Head of caudate nucleus (tissue), 42 donors: Measurements from ENCODE around the gene NRROS.
"Not testable (repeated sequence)": the region's sequence is repeated elsewhere in the genome, so short reads cannot be mapped to it uniquely, and the experiment has no call there.

ENCODE experiments used
- DNase-seq, 42 donors: peaks; one replicate each; pipeline versions ENCODE4 v3.0.0 to v3.0.0-alpha.2; 2020 to 2021; ENCODE audit warnings: mixed read lengths in 7 of 42
- intact Hi-C: fragments of 100-400 bp; cut with DNase I; formaldehyde crosslinking; loops from one replicate; pipeline ENCODE4 v1.15.0; 2022

The NRROS gene

DNA sequence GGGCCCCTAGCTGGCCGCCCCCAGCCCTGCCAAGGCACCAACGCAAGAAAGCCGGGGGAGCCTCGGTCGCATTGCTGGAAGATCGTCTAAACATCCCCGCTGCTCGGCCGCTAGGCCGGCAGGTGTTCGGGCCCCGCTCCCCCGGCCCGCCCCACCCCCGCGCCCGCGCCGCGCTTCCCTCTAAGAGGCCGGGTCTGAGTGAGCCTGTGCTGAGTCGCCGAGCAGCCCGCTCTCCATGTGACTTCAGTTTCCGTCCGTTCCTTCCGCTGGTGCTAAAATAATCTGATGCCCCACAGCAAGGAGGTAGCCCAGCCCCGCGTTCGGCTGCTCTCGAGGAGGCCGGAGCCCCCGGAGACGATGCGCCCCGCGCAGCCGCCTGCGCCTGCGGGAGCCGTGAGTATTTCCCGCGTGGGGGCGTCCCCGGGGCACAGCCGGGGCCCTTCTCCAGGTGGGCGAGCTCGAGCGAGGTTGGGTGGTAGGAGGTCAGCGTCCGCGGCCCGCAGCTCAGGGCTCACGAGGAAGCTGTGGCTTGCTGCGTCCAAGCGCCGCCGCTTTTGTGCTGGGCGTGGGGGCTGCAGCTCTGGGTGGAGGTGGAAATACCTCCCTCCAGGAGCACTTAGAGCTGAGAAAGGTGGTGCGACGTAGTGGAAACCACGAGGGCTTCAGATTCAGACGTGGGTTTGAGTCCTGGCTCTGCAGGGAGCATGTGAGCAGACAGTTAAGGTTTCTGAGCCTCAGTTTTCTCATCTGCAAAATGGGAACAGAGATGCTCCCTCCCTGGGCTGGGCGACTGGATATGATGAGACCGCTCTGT lies at the start of gene NRROS:
Gene NRROS, plus strand, starts transcription at position 212 of the 814 bp plus-strand sequence. CDS start 14,846 bp downstream, outside the sequence.
- intact Hi-C loops, result no loop called here
- peak in 41 of 42 donors; percentile 17 to 75 (median 56) for DNase-seq

DNA sequence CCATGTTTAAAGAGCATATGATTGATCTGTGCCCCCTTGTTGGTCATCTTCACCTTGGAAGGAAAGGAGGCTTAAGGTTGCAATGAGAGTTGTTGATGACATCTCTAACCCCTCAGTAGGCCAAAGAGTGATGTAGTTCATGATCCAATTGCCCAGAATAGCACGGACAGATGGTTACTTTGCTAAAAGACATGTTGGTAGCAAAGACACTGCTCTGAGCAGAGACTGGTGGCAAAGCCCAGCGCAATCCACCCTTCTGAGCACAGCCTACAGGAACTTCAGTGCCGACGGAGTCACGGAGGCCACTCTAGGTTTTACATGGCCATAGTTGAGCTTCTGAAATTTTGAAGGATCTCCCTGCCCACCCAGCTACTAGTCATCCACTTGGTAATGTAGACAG lies 49.2 kb upstream of the NRROS start:
- DNase-seq, result no peak
- intact Hi-C loops, result no loop called here

DNA sequence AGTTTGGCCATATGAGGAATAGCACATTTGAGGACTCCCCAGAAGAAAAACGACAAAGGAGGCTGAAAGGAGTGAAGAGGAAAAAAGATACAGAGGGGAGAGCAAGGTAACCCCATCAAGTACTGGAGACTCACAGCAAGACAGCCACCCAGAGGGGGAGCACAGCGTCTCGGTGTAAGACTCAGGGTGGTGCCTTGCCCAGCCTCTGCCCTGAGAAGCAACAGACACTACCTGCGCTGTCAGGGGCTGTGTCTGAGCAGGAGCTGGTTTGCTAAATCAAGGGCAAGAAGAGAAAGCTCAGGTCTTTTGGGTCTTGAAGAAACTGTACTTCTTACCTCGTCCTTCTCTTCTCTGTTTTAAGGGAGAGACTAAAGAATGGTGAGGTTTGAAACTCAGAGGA lies 43.1 kb upstream of the NRROS start:
- intact Hi-C loops, result no loop called here
- DNase-seq, result peak in 1 of 42 donors; percentile 15

DNA sequence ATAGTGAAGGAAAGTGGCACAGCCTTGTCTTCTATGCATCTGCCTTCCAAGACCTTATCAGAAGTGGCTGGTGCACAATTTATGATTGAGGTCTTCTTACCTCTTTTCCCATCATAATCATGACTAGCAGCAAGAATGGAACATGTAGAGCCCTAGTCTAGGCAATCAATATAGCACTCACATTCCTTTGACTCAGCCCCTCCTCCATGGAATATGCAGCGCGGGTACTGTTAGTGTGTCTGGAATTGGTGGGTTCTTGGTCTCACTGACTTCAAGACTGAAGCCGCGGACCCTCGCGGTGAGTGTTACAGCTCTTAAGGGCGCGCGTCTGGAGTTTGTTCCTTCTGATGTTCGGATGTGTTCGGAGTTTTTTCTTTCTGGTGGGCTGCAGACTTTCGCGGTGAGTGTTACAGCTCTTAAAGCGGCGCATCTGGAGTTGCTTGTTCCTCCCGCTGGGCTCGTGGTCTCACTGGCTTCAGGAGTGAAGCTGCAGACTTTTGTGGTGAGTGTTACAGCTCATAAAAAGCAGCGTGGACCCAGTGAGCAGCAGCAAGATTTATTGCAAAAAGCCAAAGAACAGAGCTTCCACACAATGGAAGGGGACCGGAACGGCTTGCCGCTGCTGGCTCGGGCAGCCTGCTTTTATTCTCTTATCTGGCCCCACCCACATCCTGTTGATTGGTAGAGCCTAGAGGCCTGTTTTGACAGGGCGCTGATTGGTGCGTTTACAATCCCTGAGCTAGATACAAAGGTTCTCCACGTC lies 41.3 kb upstream of the NRROS start:
- intact Hi-C loops, result not testable (repeated sequence)
- DNase-seq, result peak in 1 of 42 donors; percentile 9

DNA sequence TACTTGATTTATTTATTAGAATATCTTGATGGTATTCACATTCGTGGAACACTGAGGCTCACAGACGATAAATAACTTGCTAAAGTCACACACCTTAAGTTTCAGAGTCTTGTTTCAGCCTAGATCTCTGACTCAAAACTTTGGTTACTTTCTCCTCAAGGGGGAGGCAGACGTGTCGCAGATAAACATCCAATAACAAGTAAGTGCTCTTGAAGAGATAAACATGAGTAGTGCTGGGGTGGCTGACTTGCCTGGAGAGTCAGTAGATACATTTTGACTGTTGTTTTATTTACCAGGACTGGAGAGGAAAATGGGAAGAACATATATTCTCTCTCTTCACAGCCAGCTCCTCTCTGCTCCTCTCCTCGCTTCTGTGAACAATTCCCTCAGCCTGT lies 39.8 kb upstream of the NRROS start:
- intact Hi-C loops, result no loop called here

DNA sequence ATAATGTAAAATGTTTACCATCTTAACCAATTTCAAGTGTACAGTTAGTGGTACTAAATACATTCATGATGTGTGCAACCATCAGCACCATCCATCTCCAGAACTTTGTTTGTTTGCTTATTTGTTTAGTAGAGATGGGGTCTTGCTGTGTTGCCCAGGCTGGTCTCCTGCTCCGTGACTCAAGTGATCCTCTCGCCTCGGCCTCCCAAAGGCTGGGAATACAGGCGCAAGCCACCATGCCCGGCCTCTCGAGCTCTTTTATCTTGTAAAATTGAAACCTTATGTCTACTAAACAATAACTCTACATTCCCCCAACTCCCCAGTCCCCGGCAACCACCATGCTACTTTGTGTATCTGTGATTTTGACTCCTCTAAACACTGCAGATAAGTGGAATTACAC lies 39.1 kb upstream of the NRROS start:
- intact Hi-C loops, result no loop called here
- peak in 1 of 42 donors; percentile 14 for DNase-seq

More for the DNA sequence above, 39.8 kb upstream of the NRROS start:
- peak in 1 of 42 donors; percentile 8 for DNase-seq

DNA sequence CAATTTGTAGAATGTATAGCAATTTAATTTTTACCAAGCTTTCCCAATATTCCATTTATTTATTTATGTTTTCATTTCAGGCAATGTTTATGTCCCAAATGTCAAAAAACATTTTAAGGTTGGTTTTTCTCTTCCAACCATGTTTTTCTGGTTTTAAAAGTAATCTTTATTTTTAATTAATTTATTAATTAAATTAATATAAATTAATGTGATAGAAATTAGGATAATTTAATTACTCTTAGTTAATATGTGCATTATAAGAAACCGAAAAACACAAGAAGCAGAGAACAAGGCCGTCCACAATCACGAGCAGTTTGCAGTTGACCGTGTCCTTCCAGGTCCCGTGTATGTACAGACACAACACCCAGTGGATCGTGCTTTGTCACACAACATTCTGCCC lies 36.8 kb upstream of the NRROS start:
- DNase-seq, result peak in 1 of 42 donors; percentile 15
- intact Hi-C loops, result no loop called here

DNA sequence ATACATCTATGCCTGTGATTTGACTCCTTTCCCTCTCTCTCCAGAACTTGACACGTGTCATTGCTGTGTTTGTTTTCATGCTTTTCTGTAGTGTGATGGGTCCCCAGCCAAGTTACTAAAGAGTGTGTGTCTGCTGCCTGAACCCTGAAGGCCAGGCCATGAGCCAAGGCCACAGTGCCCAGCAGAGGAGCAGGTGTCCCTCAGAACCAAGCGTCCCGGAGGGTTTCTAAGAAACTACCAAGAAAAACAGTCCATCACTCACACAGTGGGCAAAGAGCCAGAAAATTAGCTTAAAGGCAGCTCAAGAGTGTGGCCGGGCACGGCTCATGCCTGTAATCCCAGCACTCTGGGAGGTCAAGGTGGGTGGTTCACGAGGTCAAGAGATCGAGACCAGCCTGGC lies 35.8 kb upstream of the NRROS start:
- intact Hi-C loops, result no loop called here
- DNase-seq, result peak in 1 of 42 donors; percentile 30

DNA sequence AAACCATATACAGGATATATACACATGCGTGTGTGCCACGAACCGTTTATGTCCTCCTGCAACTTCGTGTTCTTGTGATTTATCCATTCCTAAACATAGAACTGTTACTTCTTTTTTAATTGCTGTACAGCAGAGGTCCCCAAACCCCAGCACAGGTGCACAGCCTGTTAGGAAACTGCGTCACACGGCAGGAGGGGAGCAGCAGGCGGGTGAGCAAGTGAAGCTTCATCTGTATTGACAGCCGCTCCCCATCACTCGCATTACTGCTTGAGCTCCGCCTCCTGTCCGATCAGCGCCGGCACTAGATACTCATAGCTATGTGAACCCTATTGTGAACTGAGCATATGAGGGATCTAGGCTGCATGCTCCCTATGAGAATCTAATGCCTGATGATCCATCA lies 34.9 kb upstream of the NRROS start:
- intact Hi-C loops, result no loop called here
- DNase-seq, result peak; percentile 19 to 86 (median 53)

DNA sequence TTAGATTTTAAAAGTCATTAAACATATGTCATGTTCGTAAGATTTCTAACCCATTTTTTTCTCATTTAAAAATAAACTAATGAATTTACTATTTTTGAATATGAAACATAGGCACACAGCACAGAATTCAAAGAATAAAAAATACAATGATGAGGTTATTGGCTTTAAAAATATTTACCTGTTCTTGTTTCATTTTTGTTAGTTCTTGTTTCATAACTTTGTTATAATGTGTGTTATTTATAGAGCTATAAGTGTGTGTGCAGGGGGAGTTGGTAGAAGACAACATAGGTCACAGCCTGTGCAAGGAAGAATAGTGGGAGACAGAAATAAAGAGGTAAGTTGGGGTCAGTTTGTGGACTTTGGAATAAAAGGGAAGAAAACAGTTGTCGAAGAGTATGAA lies 30.8 kb upstream of the NRROS start:
- intact Hi-C loops, result no loop called here
- no peak for DNase-seq

DNA sequence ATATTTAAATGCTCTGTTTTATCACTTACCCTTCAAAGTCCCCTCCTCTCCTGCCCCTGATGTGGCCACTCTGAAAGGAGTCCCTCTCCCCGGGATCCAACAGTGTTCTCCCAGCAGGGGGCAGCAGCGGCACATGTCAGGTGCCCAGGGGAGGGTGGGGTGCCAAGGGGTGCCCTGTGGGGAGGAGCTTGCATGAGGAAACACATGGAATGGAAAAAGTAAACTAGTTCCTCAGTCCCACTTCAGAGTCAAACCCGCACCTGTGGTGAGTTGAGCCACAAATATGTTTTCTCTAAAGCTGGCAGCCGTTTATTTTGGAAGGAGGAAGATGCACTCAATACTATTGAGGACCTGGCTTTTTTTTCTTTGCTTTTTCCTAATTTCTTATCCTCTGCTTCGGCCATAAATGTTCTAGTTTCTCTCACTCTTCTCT lies 30.1 kb upstream of the NRROS start:
- intact Hi-C loops, result no loop called here
- DNase-seq, result peak; percentile 74 to 95 (median 89)

DNA sequence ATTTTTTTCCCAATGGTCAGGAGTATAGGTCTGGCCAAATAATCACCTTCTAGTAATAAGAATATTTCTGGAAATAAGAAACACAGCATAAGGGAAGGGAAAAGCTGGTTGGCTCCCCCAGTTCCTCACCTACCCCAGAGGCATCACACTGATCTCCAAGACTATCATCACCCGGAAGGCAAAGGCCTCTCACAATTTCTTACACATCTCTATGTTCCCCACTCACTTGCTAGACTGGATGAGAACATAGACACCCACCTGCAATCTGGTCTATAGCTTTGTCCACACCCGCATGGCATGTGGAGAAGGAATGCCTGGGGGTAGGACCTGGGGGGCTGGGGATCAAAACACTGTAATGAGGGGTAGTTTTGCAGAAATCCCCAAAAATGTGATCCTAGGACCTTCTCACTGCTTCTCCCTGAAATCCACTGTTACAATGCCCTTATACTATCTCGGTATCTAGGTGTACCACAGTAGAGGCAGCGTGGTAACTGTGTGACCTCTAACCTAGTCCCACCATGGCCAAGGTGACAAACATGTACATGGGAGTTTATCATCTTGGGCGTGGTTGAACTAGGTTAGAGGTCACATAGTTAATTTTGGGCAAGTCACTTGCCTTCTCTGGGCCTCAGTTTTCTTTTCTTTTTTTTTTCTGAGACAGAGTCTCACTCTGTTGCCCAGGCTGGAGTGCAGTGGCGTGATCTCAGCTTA lies 29.5 kb upstream of the NRROS start:
- intact Hi-C loops, result loop anchor here (5.0 kb wide), 1 partner anchor 77 kb away; no protein-coding TSS in a partner anchor
- DNase-seq, result peak in 1 of 42 donors; percentile 8

DNA sequence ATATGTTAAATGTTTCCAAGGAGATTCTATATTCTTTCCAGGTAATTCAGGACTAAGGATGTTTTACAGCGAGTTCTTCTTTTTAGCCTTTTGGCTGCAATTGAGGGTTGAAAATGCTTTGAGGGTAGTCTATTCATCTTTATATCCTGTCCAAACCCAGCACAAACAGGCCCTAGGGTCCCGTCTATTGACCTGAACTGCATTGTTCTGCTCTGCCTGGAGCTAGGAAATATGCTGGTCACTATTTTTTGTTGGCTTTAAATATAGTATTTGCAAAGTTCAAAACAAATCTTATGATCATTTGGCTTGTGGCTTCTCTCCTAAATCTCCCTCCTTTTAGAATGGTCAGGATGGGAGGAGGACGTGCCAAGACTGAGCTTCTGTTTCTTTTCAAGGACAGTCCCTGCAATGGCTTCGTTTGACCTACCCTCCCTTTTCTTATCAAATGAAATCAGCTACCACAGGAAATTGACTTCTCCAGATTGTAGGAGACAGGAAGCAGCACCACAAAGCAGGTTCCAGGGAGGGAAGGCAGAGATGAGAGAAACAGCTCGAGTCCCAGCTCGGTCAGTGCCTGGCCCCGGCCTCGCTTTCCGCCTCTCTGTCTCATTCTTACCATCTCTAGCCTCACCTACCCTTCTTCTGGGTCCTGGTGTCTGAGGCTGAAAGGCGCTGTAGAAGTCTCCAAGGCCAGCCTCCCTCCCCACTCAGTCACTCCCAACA lies 27.6 kb upstream of the NRROS start:
- intact Hi-C loops, result loop anchor here (5.0 kb wide), 1 partner anchor 75 kb away; no protein-coding TSS in a partner anchor
- peak in 1 of 42 donors; percentile 12 for DNase-seq

DNA sequence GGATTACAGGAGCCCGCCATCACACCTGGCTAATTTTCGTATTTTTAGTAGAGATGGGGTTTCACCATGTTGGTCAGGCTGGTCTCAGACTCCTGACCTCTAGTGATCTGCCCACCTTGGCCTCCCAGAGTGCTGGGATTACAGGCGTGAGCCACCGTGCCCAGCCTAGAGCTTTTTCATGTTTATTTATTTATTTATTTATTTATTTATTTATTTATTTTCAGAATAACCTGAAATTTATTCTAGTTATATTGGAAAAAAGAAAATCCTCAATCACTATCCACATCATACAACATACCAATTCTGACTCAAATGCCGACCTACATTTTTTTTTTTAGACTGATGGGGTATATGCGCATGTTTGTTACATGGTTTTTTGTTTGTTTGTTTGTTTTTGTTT lies 24.3 kb upstream of the NRROS start:
- intact Hi-C loops, DNase-seq: not testable (repeated sequence)

DNA sequence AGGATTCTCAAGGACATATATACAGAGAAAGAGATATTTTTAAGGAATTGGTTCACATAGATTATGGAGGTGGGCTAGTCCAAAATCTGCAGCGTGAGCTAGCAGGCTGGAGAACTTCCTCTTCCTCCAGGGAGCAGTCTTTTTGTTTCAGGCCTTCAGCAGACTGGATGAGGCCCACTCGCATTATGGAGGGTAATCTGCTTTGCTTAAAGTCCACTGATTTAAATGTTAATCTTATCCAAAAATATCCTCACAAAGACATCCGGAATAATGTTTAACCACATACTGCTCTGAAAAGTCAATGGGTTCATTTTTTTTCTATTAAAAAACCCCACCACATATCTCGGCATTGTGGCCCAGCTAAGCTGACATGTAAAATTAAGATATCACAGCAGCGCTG lies 22.2 kb upstream of the NRROS start:
- DNase-seq, result no peak
- intact Hi-C loops, result no loop called here

DNA sequence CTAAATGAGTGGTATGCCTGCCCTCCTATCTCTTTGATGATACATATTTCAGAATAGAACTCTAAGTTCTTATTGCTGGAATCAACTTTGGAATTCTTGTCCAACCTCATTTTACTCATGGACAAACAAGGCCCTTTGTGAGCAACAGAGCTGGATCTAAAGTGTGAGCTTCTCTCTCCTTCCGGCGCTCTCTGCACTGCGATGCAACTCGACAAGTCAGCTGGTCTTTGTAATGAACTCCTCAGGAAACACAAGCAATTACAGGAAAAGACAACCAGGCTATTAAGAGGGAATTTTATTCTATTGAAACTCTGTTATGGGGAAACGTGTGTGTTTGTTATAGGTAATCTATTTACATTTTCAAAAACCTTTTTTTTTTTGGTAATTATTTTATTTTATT lies 20.3 kb upstream of the NRROS start:
- intact Hi-C loops, result no loop called here
- no peak for DNase-seq

DNA sequence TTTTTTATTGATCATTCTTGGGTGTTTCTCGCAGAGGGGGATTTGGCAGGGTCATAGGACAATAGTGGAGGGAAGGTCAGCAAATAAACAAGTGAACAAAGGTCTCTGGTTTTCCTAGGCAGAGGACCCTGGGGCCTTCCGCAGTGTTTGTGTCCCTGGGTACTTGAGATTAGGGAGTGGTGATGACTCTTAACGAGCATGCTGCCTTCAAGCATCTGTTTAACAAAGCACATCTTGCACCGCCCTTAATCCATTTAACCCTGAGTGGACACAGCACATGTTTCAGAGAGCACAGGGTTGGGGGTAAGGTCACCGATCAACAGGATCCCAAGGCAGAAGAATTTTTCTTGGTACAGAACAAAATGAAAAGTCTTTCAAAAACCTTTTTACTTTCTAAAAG lies 19.9 kb upstream of the NRROS start:
- DNase-seq, intact Hi-C loops: not testable (repeated sequence)

DNA sequence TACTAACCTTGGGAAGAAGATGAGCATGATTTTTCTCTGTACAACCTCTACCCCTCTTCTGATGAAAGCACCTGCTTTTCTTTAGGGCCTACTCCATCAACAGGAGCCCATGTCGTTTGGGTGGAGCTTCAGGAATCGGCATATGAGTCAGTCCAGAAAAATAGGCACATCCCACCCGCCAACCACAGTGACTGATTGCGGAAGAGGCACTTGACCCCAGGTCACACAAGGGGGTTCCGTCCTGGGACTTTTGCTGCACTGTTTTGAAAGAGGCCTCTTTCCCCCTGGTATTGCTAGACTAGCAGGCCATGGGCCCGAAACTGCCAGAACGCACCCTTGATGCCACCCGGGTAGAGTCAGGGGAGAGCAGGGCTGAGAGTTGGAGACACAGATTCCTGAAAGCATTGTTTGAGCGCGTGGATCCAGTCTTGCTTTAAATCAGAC lies 19.3 kb upstream of the NRROS start:
- DNase-seq, result peak in 2 of 42 donors; percentile 34 to 44
- intact Hi-C loops, result no loop called here

DNA sequence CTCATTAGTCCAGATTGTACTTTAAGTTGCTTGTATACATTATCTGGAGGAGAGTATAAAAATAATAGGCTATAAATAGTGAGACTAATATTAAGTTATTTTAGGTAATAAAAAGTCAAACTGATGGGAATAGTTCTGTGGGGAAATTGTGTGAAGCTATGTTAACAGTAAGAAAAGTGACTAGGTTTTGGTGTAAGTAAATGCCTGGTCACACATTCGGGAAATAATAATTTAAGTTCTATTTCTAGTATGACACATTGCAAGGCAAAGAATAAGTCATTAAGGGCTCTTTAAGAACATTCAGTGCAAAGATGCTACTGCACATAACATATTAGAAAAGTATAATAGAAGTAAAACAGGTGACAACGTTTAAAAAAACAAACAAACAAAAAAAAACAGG lies 18.8 kb upstream of the NRROS start:
- DNase-seq, result no peak
- intact Hi-C loops, result no loop called here
